GM18519 (cell line): ENCODE data around the gene DYNLRB1.

ENCODE experiments used
- ATAC-seq: cut with Tn5 transposase; IDR thresholded peaks from one replicate; pipeline ENCODE4 v1.9.1; 2021; ENCODE audit warnings: mild to moderate bottlenecking, moderate library complexity; ENCODE audit not compliant: unreplicated experiment, low FRiP score

The DYNLRB1 gene

GRCh38 chr20:34575271-34575670 lies 59.0 kb downstream of the DYNLRB1 start:
- no peak for ATAC-seq

- no peak for ATAC-seq
These were observed 59.5 kb downstream of the DYNLRB1 start for GRCh38 chr20:34575756-34576155.

GRCh38 chr20:34577061-34577460 lies 60.8 kb downstream of the DYNLRB1 start:
- no peak for ATAC-seq

GRCh38 chr20:34578025-34578424 lies 61.8 kb downstream of the DYNLRB1 start:
- ATAC-seq: no peak

GRCh38 chr20:34578521-34578920 lies 62.3 kb downstream of the DYNLRB1 start:
- ATAC-seq: no peak

- no peak for ATAC-seq
These were observed 63.2 kb downstream of the DYNLRB1 start for GRCh38 chr20:34579191-34579978.

- peak; percentile 47 for ATAC-seq
These were observed 64.0 kb downstream of the DYNLRB1 start for GRCh38 chr20:34579979-34580940.

GRCh38 chr20:34581341-34582184 lies 65.3 kb downstream of the DYNLRB1 start:
- ATAC-seq: no peak

- ATAC-seq: no peak
These were observed 66.0 kb downstream of the DYNLRB1 start for GRCh38 chr20:34582221-34582620.

GRCh38 chr20:34582911-34583310 lies 66.7 kb downstream of the DYNLRB1 start:
- ATAC-seq: no peak

- no peak for ATAC-seq
These were observed 67.3 kb downstream of the DYNLRB1 start for GRCh38 chr20:34583544-34583943.

GRCh38 chr20:34585019-34585418 lies 68.8 kb downstream of the DYNLRB1 start:
- ATAC-seq: no peak

GRCh38 chr20:34586488-34587163 lies 70.4 kb downstream of the DYNLRB1 start:
- no peak for ATAC-seq
